SK-N-SH (cell line): Measurements from ENCODE around the gene PRDM8. TPM values are rescaled to one million over a fixed set of nuclear protein-coding genes. Genes with fewer than 3 reads are reported as not detected.

Source experiments
- CTCF ChIA-PET: fragments of 300-600, 350-600 bp; formaldehyde crosslinking; extraction: SDS; loops from one replicate; lab custom pipeline; 2021; lab: Yijun Ruan, JAX
- POLR2A ChIA-PET: fragments of 350-600 bp; sonication (Branson Sonifier 250); formaldehyde crosslinking; extraction: SDS; loops from one replicate; lab custom pipeline; 2020; ENCODE audit warnings: antibody characterized with exemption, inconsistent platforms; lab: Yijun Ruan, JAX
- DNase-seq: peaks from one replicate; pipeline ENCODE4 v3.0.0; 2012
- H2AFZ ChIP-seq: fragments of 200-600 bp; sonication (generic); 2 replicates; pipeline ENCODE4 v1.8.1; 2016; ENCODE audit warnings: antibody characterized with exemption, mild to moderate bottlenecking, low read depth
- H3F3A ChIP-seq: fragments of 200-600 bp; sonication (generic); replicated peaks from 2 replicates; pipeline ENCODE3; 2016; ENCODE audit warnings: antibody characterized with exemption, mild to moderate bottlenecking; ENCODE audit not compliant: insufficient read depth
- H3K27ac ChIP-seq, 2 experiments: fragments of 200-500 bp in 1 of 2; fragments of 200-600 bp in 1 of 2; sonication (Bioruptor generic) in 1 of 2; sonication (generic), shearing (Covaris generic) in 1 of 2; 2 replicates each; pipeline versions ENCODE4 v1.5.1 to v1.6.1; 2014 to 2016; ENCODE audit warnings: low read depth in 2 of 2, inconsistent platforms in 1 of 2, low read length in 1 of 2, mild to moderate bottlenecking in 1 of 2, mixed read lengths in 1 of 2
- H3K27me3 ChIP-seq: fragments of 200-600 bp; sonication (generic), shearing (Covaris generic); 2 replicates; pipeline ENCODE4 v1.6.1; 2016; ENCODE audit warnings: mixed run types; ENCODE audit not compliant: insufficient read depth
- H3K36me3 ChIP-seq, 2 experiments: fragments of 200-500 bp in 1 of 2; fragments of 200-600 bp in 1 of 2; sonication (Bioruptor generic) in 1 of 2; sonication (generic) in 1 of 2; replicated peaks in 1 of 2; 2 replicates each; pipeline versions ENCODE3 to v1.5.1; 2014 to 2016; ENCODE audit warnings: low read length in 1 of 2, mild to moderate bottlenecking in 1 of 2; ENCODE audit not compliant: insufficient read depth in 2 of 2, control insufficient read depth in 1 of 2
- H3K4me1 ChIP-seq, 2 experiments: fragments of 200-500 bp in 1 of 2; fragments of 200-600 bp in 1 of 2; sonication (Bioruptor generic) in 1 of 2; sonication (generic), shearing (Covaris generic) in 1 of 2; 2 replicates each; pipeline versions ENCODE4 v1.5.1 to v1.6.1; 2014 to 2016; ENCODE audit warnings: low read depth in 1 of 2, low read length in 1 of 2, mixed run types in 1 of 2; ENCODE audit not compliant: insufficient read depth in 2 of 2, control insufficient read depth in 1 of 2
- H3K4me2 ChIP-seq: fragments of 200-600 bp; sonication (generic), shearing (Covaris generic); 2 replicates; pipeline ENCODE4 v1.6.1; 2017; ENCODE audit warnings: mixed run types
- H3K4me3 ChIP-seq, 2 experiments: fragments of 200-500 bp in 1 of 2; fragments of 200-600 bp in 1 of 2; sonication (Bioruptor generic) in 1 of 2; sonication (generic), shearing (Covaris generic) in 1 of 2; 2 replicates each; pipeline versions ENCODE4 v1.5.1 to v1.8.1; 2014 to 2016; ENCODE audit warnings: low read depth in 2 of 2, inconsistent platforms in 1 of 2, low read length in 1 of 2, mild to moderate bottlenecking in 1 of 2, mixed read lengths in 1 of 2, moderate library complexity in 1 of 2
- H3K79me2 ChIP-seq: fragments of 200-600 bp; sonication (generic); 2 replicates; pipeline ENCODE4 v1.8.1; 2017; ENCODE audit warnings: mild to moderate bottlenecking; ENCODE audit not compliant: insufficient read depth
- H3K9ac ChIP-seq: fragments of 200-600 bp; sonication (generic); 2 replicates; pipeline ENCODE4 v1.6.1; 2017; ENCODE audit warnings: mixed run types
- H3K9me2 ChIP-seq: fragments of 200-600 bp; sonication (generic); 2 replicates; pipeline ENCODE4 v1.6.1; 2017; ENCODE audit warnings: mixed run types
- H3K9me3 ChIP-seq: fragments of 200-600 bp; sonication (generic); 2 replicates; pipeline ENCODE4 v1.6.1; 2017; ENCODE audit warnings: mixed run types, mild to moderate bottlenecking, moderate library complexity
- H4K20me1 ChIP-seq: fragments of 200-600 bp; sonication (generic); 2 replicates; pipeline ENCODE4 v1.6.1; 2017; ENCODE audit warnings: mild to moderate bottlenecking, mixed run types; ENCODE audit not compliant: insufficient read depth
- ELF1 ChIP-seq: IDR thresholded peaks from 2 replicates; pipeline ENCODE4 v1.4.0; 2012
- EP300 ChIP-seq, 2 experiments: IDR thresholded peaks; 2 replicates each; pipeline versions ENCODE4 v1.4.0 to v1.6.1; 2012; ENCODE audit warnings: borderline replicate concordance in 1 of 2, low read depth in 1 of 2, low read length in 1 of 2
- EZH2phosphoT487 ChIP-seq: fragments of 200-600 bp; sonication (generic); IDR thresholded peaks from 2 replicates; pipeline ENCODE4 v1.6.1; 2017; ENCODE audit warnings: low read depth, mixed run types, mild to moderate bottlenecking, antibody characterized with exemption, moderate library complexity, borderline replicate concordance
- FOXJ3 ChIP-seq: sonication (generic); formaldehyde crosslinking; IDR thresholded peaks from 2 replicates; pipeline ENCODE4 v1.5.1; 2020; ENCODE audit warnings: mild to moderate bottlenecking, missing genetic modification reagents
- NFIC ChIP-seq: IDR thresholded peaks from 2 replicates; pipeline ENCODE4 v1.4.0; 2012; ENCODE audit warnings: borderline replicate concordance
- NRF1 ChIP-seq: IDR thresholded peaks from 2 replicates; pipeline ENCODE4 v1.6.1; 2012; ENCODE audit warnings: low read depth, mild to moderate bottlenecking, low read length
- RAD21 ChIP-seq: IDR thresholded peaks from 2 replicates; pipeline ENCODE4 v1.6.1; 2012; ENCODE audit warnings: mild to moderate bottlenecking, low read length
- RCOR1 ChIP-seq: fragments of 150-350 bp; IDR thresholded peaks from 2 replicates; pipeline ENCODE4 v1.6.1; 2017; ENCODE audit warnings: antibody characterized with exemption, low read length
- RFX5 ChIP-seq: IDR thresholded peaks from 2 replicates; pipeline ENCODE4 v1.6.1; 2012; ENCODE audit warnings: mild to moderate bottlenecking, improper control_type of control experiment, low read length
- SIN3A ChIP-seq: IDR thresholded peaks from 2 replicates; pipeline ENCODE4 v1.6.1; 2012; ENCODE audit warnings: low read depth, mild to moderate bottlenecking, low read length, moderate library complexity, borderline replicate concordance
- SMC3 ChIP-seq: IDR thresholded peaks from 2 replicates; pipeline ENCODE4 v1.6.1; 2012; ENCODE audit warnings: low read depth, low read length, improper control_type of control experiment
- WGBS: methylation state at CpG from one replicate; pipeline ENCODE4 v1.1.6; 2017; ENCODE audit warnings: low lambda C conversion rate; 5-methylcytosine and 5-hydroxymethylcytosine counted together
- polyA plus RNA-seq, 3 experiments: library from polyadenylated mRNA; depleted of rRNA; stranded (reverse); fragments of >200 nt; gene quantifications; 2 replicates each; pipeline ENCODE4 v1.2.3, GENCODE V29; 2012
- TF ChIP-seq, protein P1 (sequence below): IDR thresholded peaks from 2 replicates; pipeline ENCODE4; 2012
- TF ChIP-seq, protein P2 (sequence below): fragments of 200-600 bp; sonication (generic); IDR thresholded peaks from 2 replicates; pipeline ENCODE4 v1.6.1; 2017; ENCODE audit warnings: antibody characterized with exemption, mild to moderate bottlenecking, moderate library complexity
- TF ChIP-seq, protein P3 (sequence below): IDR thresholded peaks from 2 replicates; pipeline ENCODE4 v1.4.0; 2012; ENCODE audit warnings: low read depth, borderline replicate concordance

Gene PRDM8
- polyA plus RNA-seq, 1 of the 3 experiments (the other 2 are of a cell fraction): 3.5 TPM

DNA sequence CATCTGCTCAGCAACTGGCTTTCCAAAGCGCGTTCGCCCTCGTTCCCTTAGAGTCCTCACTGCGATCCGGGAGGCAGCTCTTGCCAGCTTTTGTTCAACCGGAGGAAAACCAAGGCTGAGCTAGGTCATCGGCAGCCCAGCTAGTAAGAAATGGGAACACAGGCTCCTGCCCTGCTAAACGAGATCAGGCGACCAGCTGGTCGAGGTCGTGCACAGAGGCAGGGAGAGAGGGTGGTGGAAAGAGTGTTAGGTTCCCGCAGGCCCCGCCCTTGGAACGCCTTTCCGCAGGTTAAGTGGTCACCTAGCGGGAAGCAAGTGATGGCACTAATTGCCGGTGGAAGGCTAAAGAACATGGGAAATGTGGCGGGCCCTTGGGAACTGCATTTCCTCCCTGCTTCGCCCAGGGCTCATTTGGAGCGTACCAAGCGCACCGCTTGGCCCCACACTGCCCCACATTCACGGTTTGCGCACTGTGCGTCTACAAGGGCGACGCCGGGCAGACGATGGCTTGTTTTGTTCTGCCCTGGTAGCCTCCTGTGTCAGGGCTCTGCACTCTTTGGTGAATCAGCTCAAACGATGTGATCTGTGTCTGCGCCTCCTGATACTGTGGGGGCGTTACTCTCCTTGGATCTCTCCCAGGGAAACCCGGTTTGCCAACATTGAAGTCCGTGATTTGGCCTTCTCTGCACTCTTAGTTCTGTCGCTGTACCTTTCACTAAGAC, 7.2 kb upstream of the PRDM8 start:
- H3K9me2 ChIP-seq: no peaks in the 10 kb centered on the region
- peaks cover 4% of the 10 kb centered on the region for H3F3A ChIP-seq
- no peak overlapping the region for H2AFZ ChIP-seq
- CTCF ChIA-PET: no interaction called here
- H3K4me1 ChIP-seq: no peaks in the 10 kb centered on the region; a peak in 2 of 4 replicates
- H4K20me1 ChIP-seq: no peaks in the 10 kb centered on the region
- H3K79me2 ChIP-seq: no peaks in the 10 kb centered on the region
- H3K36me3 ChIP-seq: no peaks in the 10 kb centered on the region
- no peak for TF ChIP-seq RCOR1
- TF ChIP-seq NFIC: no peak
- TF ChIP-seq RAD21: no peak
- TF ChIP-seq, protein P1, sequence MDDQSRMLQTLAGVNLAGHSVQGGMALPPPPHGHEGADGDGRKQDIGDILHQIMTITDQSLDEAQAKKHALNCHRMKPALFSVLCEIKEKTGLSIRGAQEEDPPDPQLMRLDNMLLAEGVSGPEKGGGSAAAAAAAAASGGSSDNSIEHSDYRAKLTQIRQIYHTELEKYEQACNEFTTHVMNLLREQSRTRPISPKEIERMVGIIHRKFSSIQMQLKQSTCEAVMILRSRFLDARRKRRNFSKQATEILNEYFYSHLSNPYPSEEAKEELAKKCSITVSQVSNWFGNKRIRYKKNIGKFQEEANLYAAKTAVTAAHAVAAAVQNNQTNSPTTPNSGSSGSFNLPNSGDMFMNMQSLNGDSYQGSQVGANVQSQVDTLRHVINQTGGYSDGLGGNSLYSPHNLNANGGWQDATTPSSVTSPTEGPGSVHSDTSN: no peak
- TF ChIP-seq NRF1: no peak
- no peak for TF ChIP-seq ELF1
- no peak for TF ChIP-seq EZH2phosphoT487
- TF ChIP-seq SIN3A: no peak
- TF ChIP-seq, protein P2, sequence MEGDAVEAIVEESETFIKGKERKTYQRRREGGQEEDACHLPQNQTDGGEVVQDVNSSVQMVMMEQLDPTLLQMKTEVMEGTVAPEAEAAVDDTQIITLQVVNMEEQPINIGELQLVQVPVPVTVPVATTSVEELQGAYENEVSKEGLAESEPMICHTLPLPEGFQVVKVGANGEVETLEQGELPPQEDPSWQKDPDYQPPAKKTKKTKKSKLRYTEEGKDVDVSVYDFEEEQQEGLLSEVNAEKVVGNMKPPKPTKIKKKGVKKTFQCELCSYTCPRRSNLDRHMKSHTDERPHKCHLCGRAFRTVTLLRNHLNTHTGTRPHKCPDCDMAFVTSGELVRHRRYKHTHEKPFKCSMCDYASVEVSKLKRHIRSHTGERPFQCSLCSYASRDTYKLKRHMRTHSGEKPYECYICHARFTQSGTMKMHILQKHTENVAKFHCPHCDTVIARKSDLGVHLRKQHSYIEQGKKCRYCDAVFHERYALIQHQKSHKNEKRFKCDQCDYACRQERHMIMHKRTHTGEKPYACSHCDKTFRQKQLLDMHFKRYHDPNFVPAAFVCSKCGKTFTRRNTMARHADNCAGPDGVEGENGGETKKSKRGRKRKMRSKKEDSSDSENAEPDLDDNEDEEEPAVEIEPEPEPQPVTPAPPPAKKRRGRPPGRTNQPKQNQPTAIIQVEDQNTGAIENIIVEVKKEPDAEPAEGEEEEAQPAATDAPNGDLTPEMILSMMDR: no peak
- no peak for TF ChIP-seq SMC3
- TF ChIP-seq FOXJ3: no peak
- no peak for TF ChIP-seq RFX5
- TF ChIP-seq EP300 (IDR thresholded peaks at IDR 0.05; ENCODE audit: borderline replicate concordance in 1 of 2, low read depth in 1 of 2, low read length in 1 of 2): no peak
- TF ChIP-seq, protein P3, sequence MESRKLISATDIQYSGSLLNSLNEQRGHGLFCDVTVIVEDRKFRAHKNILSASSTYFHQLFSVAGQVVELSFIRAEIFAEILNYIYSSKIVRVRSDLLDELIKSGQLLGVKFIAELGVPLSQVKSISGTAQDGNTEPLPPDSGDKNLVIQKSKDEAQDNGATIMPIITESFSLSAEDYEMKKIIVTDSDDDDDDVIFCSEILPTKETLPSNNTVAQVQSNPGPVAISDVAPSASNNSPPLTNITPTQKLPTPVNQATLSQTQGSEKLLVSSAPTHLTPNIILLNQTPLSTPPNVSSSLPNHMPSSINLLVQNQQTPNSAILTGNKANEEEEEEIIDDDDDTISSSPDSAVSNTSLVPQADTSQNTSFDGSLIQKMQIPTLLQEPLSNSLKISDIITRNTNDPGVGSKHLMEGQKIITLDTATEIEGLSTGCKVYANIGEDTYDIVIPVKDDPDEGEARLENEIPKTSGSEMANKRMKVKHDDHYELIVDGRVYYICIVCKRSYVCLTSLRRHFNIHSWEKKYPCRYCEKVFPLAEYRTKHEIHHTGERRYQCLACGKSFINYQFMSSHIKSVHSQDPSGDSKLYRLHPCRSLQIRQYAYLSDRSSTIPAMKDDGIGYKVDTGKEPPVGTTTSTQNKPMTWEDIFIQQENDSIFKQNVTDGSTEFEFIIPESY: no peak
- TF ChIP-seq, all 33 proteins: peak for 0
- Histone ChIP-seq H3K4me2 (no peak overlapping the region), H3K4me3 (no peak overlapping the region), H3K27ac (no peak overlapping the region), H3K9ac (no peak overlapping the region), H3K9me3 (no peaks in the 10 kb centered on the region), H3K27me3 (no peaks in the 10 kb centered on the region)
- POLR2A ChIA-PET: no interaction called here
- 94% methylated on average over 31 of the region's 36 CpGs for WGBS
- DNase-seq: no peak
